T-helper 1 cell (primary cell): ENCODE results near the gene F2RL3.
"Not testable (repeated sequence)": the region's sequence is repeated elsewhere in the genome, so short reads cannot be mapped to it uniquely, and the experiment has no call there.

Experiments used
- DNase-seq, 5 donors: peaks; one replicate each; pipeline ENCODE4 v3.0.0-alpha.2; 2012 to 2020
- total RNA-seq, 4 donors: gene quantifications; one replicate each; lab custom pipeline; 2026; lab: John Stamatoyannopoulos, UW

F2RL3 gene
- total RNA-seq, result 0 reads per million in 4 donors

GRCh38 chr19:16888629-16889365, at the start of gene F2RL3:
TSS of gene F2RL3 (plus strand) at chr19:16888999. CDS start at chr19:16889190, 191 bp downstream.
- DNase-seq, result peak in 1 of 5 donors; percentile 32

- no peak for DNase-seq
These were observed 47.3 kb upstream of the F2RL3 start for GRCh38 chr19:16841391-16841926.

- no peak for DNase-seq
These were observed 41.9 kb upstream of the F2RL3 start for GRCh38 chr19:16846901-16847300.

- DNase-seq, result no peak
These were observed 41.4 kb upstream of the F2RL3 start for GRCh38 chr19:16847430-16847829.

- no peak for DNase-seq
These were observed 39.6 kb upstream of the F2RL3 start for GRCh38 chr19:16849168-16849567.

GRCh38 chr19:16850133-16850532, 38.7 kb upstream of the F2RL3 start:
- DNase-seq, result no peak

- no peak for DNase-seq
These were observed 37.6 kb upstream of the F2RL3 start for GRCh38 chr19:16851031-16851712.

- no peak for DNase-seq
These were observed 35.7 kb upstream of the F2RL3 start for GRCh38 chr19:16853066-16853465.

- no peak for DNase-seq
These were observed 32.7 kb upstream of the F2RL3 start for GRCh38 chr19:16856091-16856490.

- no peak for DNase-seq
These were observed 29.2 kb upstream of the F2RL3 start for GRCh38 chr19:16859626-16860025.

- no peak for DNase-seq
These were observed 28.7 kb upstream of the F2RL3 start for GRCh38 chr19:16860118-16860517.

GRCh38 chr19:16861011-16861410, 27.8 kb upstream of the F2RL3 start:
- DNase-seq, result no peak

GRCh38 chr19:16861834-16862233, 27.0 kb upstream of the F2RL3 start:
- DNase-seq, result no peak

- DNase-seq, result no peak
These were observed 25.9 kb upstream of the F2RL3 start for GRCh38 chr19:16862826-16863415.

- no peak for DNase-seq
These were observed 21.6 kb upstream of the F2RL3 start for GRCh38 chr19:16867211-16867610.

- no peak for DNase-seq
These were observed 20.2 kb upstream of the F2RL3 start for GRCh38 chr19:16868423-16869130.

GRCh38 chr19:16869331-16869972, 19.3 kb upstream of the F2RL3 start:
- DNase-seq, result no peak

- DNase-seq, result no peak
These were observed 16.9 kb upstream of the F2RL3 start for GRCh38 chr19:16871871-16872270.

GRCh38 chr19:16872728-16873127, 16.1 kb upstream of the F2RL3 start:
- DNase-seq, result no peak

GRCh38 chr19:16873594-16873993, 15.2 kb upstream of the F2RL3 start:
- no peak for DNase-seq

- no peak for DNase-seq
These were observed 14.4 kb upstream of the F2RL3 start for GRCh38 chr19:16874250-16874977.

- DNase-seq, result not testable (repeated sequence)
These were observed 13.9 kb upstream of the F2RL3 start for GRCh38 chr19:16874978-16875299.
